HepG2 (cell line): Measurements from ENCODE around the gene NAV2. TPM values are rescaled to one million over a fixed set of nuclear protein-coding genes. Genes with fewer than 3 reads are reported as not detected.

Experiments used
- ATAC-seq: fragments of 200-7000 bp; cut with Tn5 transposase; 3 replicates; pipeline ENCODE4 v1.9.1; 2020; ENCODE audit warnings: mild to moderate bottlenecking, moderate library complexity
- BruUV-seq: library from RNA; stranded (reverse); fragments of 400-500 nt; replicated peaks from 2 replicates; lab custom pipeline; 2021; lab: Mats Ljungman, UMichigan
- CTCF ChIA-PET: fragments of 300-600 bp; formaldehyde crosslinking; extraction: SDS; loops from one replicate; lab custom pipeline; 2021; ENCODE audit warnings: low total read pairs, inconsistent platforms, low intra/inter-chr PET ratio; lab: Yijun Ruan, JAX
- POLR2A ChIA-PET: fragments of 350-600 bp; sonication (Branson Sonifier 250); formaldehyde crosslinking; loops from one replicate; lab custom pipeline; 2020; ENCODE audit warnings: antibody characterized with exemption, inconsistent platforms; lab: Yijun Ruan, JAX
- DNase-seq: peaks from one replicate; pipeline ENCODE4 v3.0.0-alpha.2; 2015; ENCODE audit warnings: low spot score
- FAIRE-seq: peaks from 3 replicates; lab custom pipeline; 2011; peaks lifted over from hg19 to GRCh38; lab: Jason Lieb, UNC
- H2AFZ ChIP-seq: one replicate; pipeline ENCODE4 v1.6.1; 2011; ENCODE audit warnings: low read length, inconsistent platforms
- H3K27ac ChIP-seq: fragments of 300-600 bp; 3 replicates; pipeline ENCODE4 v1.8.0; 2011; ENCODE audit warnings: mixed run types, mild to moderate bottlenecking, mixed read lengths, low read length, inconsistent platforms; ENCODE audit not compliant: insufficient read depth; ENCODE audit errors: extremely low read length
- H3K27me3 ChIP-seq, 2 experiments: fragments of 200-600 bp in 1 of 2; 2 replicates in 1 of 2; 3 replicates in 1 of 2; pipeline versions ENCODE4 v1.6.0 to v1.8.0; 2011; ENCODE audit warnings: low read length in 2 of 2, mild to moderate bottlenecking in 2 of 2, moderate library complexity in 2 of 2, inconsistent platforms in 1 of 2; ENCODE audit not compliant: insufficient read depth in 2 of 2, control insufficient read depth in 1 of 2
- H3K36me3 ChIP-seq, 2 experiments: fragments of 200-600 bp in 1 of 2; replicated peaks in 1 of 2; 2 replicates in 1 of 2; 3 replicates in 1 of 2; pipeline versions ENCODE4 v1.5.1 to v1.8.0; 2011; ENCODE audit warnings: low read length in 2 of 2, inconsistent platforms in 1 of 2; ENCODE audit not compliant: insufficient read depth in 2 of 2, control insufficient read depth in 1 of 2
- H3K4me1 ChIP-seq: 2 replicates; pipeline ENCODE4 v1.5.1; 2012; ENCODE audit warnings: low read length, inconsistent platforms; ENCODE audit not compliant: insufficient read depth
- H3K4me2 ChIP-seq: 2 replicates; pipeline ENCODE4 v1.6.0; 2011; ENCODE audit warnings: low read depth, low read length, inconsistent platforms
- H3K4me3 ChIP-seq, 3 experiments: fragments of 200-600 bp in 1 of 3; sonication (generic), shearing (Covaris generic) in 1 of 3; replicated peaks in 1 of 3; 2 replicates each; pipeline ENCODE4 v1.5.1; 2011 to 2016; ENCODE audit warnings: low read length in 3 of 3, inconsistent platforms in 2 of 3, low read depth in 2 of 3, mild to moderate bottlenecking in 2 of 3, control low read depth in 1 of 3, mixed read lengths in 1 of 3; ENCODE audit not compliant: insufficient read depth in 1 of 3
- H3K79me2 ChIP-seq: one replicate; pipeline ENCODE4 v1.6.1; 2011; ENCODE audit warnings: low read length, inconsistent platforms; ENCODE audit not compliant: insufficient read depth
- H3K9ac ChIP-seq: 2 replicates; pipeline ENCODE4 v1.6.0; 2011; ENCODE audit warnings: mild to moderate bottlenecking, low read depth, low read length, inconsistent platforms; ENCODE audit not compliant: insufficient read depth
- H3K9me3 ChIP-seq: 2 replicates; pipeline ENCODE4 v1.5.1; 2012; ENCODE audit warnings: mild to moderate bottlenecking, low read length
- H4K20me1 ChIP-seq: 2 replicates; pipeline ENCODE4 v1.6.0; 2011; ENCODE audit warnings: inconsistent platforms, mild to moderate bottlenecking, low read length, moderate library complexity; ENCODE audit not compliant: insufficient read depth
- GATAD2A ChIP-seq: IDR thresholded peaks from 2 replicates; pipeline ENCODE4 v1.6.1; 2016
- GLI4 ChIP-seq: sonication (generic); formaldehyde crosslinking; IDR thresholded peaks from 2 replicates; pipeline ENCODE4 v1.5.1; 2020; ENCODE audit warnings: missing genetic modification reagents, mild to moderate bottlenecking, moderate library complexity, borderline replicate concordance
- HNRNPK ChIP-seq: fragments of 200-400 bp; formaldehyde crosslinking; IDR thresholded peaks from 2 replicates; pipeline ENCODE4 v1.6.1; 2018; ENCODE audit warnings: low read length, low read depth, moderate library complexity, mild to moderate bottlenecking; ENCODE audit not compliant: poor library complexity, severe bottlenecking
- IKZF4 ChIP-seq: sonication (generic); formaldehyde crosslinking; IDR thresholded peaks from 2 replicates; pipeline ENCODE4 v1.5.1; 2020; ENCODE audit warnings: borderline replicate concordance, mild to moderate bottlenecking, low read depth, missing genetic modification reagents; ENCODE audit errors: not compliant biosample characterization
- MAFK ChIP-seq, 2 experiments: IDR thresholded peaks in 1 of 2; conservative IDR thresholded peaks in 1 of 2; 2 replicates each; pipeline ENCODE4 v1.6.1; 2011; ENCODE audit warnings: improper control_type of control experiment in 2 of 2, low read length in 2 of 2
- RAD51 ChIP-seq: fragments of 450-650 bp; IDR thresholded peaks from 2 replicates; pipeline ENCODE4 v1.6.1; 2016; ENCODE audit warnings: borderline replicate concordance
- RCOR2 ChIP-seq: IDR thresholded peaks from 2 replicates; pipeline ENCODE4 v1.6.1; 2016; ENCODE audit warnings: missing biosample characterization, missing genetic modification reagents
- TBP ChIP-seq: sonication (generic); formaldehyde crosslinking; IDR thresholded peaks from 2 replicates; pipeline ENCODE4 v1.5.0; 2020; ENCODE audit warnings: missing genetic modification reagents
- ZNF510 ChIP-seq: sonication (generic); formaldehyde crosslinking; IDR thresholded peaks from 2 replicates; pipeline ENCODE4 v1.4.0; 2020; ENCODE audit warnings: low read depth, mild to moderate bottlenecking, missing genetic modification reagents
- ZNF569 ChIP-seq: sonication (generic); formaldehyde crosslinking; IDR thresholded peaks from 2 replicates; pipeline ENCODE4 v1.5.0; 2020; ENCODE audit warnings: mild to moderate bottlenecking, missing genetic modification reagents, moderate library complexity, borderline replicate concordance
- ZNF704 ChIP-seq: sonication (generic); formaldehyde crosslinking; IDR thresholded peaks from 2 replicates; pipeline ENCODE4 v1.8.1; 2023; ENCODE audit warnings: mild to moderate bottlenecking, inconsistent platforms, moderate library complexity, missing genetic modification reagents, borderline replicate concordance
- WGBS: methylation state at CpG from one replicate; pipeline ENCODE4 v1.1.6; 2017; ENCODE audit warnings: low lambda C conversion rate; 5-methylcytosine and 5-hydroxymethylcytosine counted together
- in situ Hi-C: cut with HindIII; loops from 2 replicates; pipeline ENCODE4 v1.10.0; 2017; ENCODE audit warnings: low pct_unique_long_range_greater_than_20kb; ENCODE audit not compliant: extremely low pct_ligation_motif_present
- intact Hi-C: fragments of 100-400 bp; cut with micrococcal nuclease; formaldehyde crosslinking; loops from one replicate; pipeline ENCODE4 v1.10.0; 2022; ENCODE audit not compliant: unreplicated experiment
- polyA plus RNA-seq, 8 experiments: library from polyadenylated mRNA; depleted of rRNA in 3 of 8; stranded (reverse) in 7 of 8; unstranded in 1 of 8; fragments of >200 nt; fragmentation: Illumina TruSeq in 4 of 8; extraction: Trizol in 4 of 8; gene quantifications; 2 replicates each; pipeline versions ENCODE4 v1.2.1 to v1.2.3, GENCODE V29; 2011 to 2016; ENCODE audit warnings: low read depth in 4 of 8, missing spikeins in 1 of 8, mixed read lengths in 1 of 8; ENCODE audit not compliant: insufficient read depth in 1 of 8
- total RNA-seq, 5 experiments: library from RNA; depleted of rRNA; stranded (reverse); fragments of >200 nt; fragmentation: Illumina TruSeq; extraction: Trizol; gene quantifications; 2 replicates each; pipeline ENCODE4 v1.2.3, GENCODE V29; 2016; ENCODE audit warnings: low read depth in 1 of 5
- TF ChIP-seq, protein P1 (sequence below): sonication (generic); formaldehyde crosslinking; IDR thresholded peaks from 2 replicates; pipeline ENCODE4 v1.5.0; 2020; ENCODE audit warnings: missing genetic modification reagents
- TF ChIP-seq, protein P2 (sequence below): sonication (generic); formaldehyde crosslinking; IDR thresholded peaks from 2 replicates; pipeline ENCODE4 v1.4.0; 2020; ENCODE audit warnings: missing genetic modification reagents
- TF ChIP-seq, protein P3 (sequence below): sonication (generic); formaldehyde crosslinking; IDR thresholded peaks from 2 replicates; pipeline ENCODE4 v1.5.0; 2020; ENCODE audit warnings: mild to moderate bottlenecking, missing genetic modification reagents

The NAV2 gene
- total and polyA plus RNA-seq, 2 of the 13 experiments (the other 11 are each of a cell fraction or from before 2014, with no cell fraction given): 9.3 to 34.6 TPM

DNA sequence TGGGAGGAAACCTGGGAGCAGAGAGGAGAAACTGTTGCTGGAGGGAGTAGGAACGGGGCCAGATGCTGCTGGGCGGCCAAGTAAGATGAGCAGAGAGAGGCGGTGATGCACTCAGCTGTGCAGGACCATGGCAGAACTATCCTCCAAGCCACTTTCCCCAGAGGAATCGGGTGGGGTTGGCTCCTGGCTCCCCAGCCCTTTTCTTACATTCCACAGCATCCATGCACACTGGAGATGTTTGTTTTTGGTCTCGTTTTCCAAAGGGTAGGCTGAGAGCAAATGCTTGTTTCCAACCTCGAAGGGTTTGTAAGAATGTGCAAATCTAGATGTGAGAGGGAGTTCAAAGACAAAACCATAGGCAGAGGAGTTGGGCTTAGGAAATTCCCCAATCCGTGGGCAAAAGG is 374.5 kb downstream of the NAV2 start:
- FAIRE-seq: no peak
- in situ Hi-C loops (no loop called here), intact Hi-C loops (loop anchor here (5.0 kb wide), 1 partner anchor 65 kb away; no protein-coding TSS in a partner anchor)
- BruUV-seq: no TSS peak
- Histone ChIP-seq H3K9ac (no peak overlapping the region), H3K27ac (no peak overlapping the region), H2AFZ (no peak overlapping the region), H3K79me2 (no peaks in the 10 kb centered on the region), H3K4me1 (peaks cover 58% of the 10 kb centered on the region), H3K4me3 (no peak overlapping the region), H3K4me2 (no peak overlapping the region), H3K9me3 (no peaks in the 10 kb centered on the region), H3K36me3 (peaks cover 42 to 76% of the 10 kb centered on the region in 2 experiments), H4K20me1 (no peaks in the 10 kb centered on the region), H3K27me3 (no peaks in the 10 kb centered on the region)
- POLR2A ChIA-PET: no interaction called here
- DNase-seq: no peak
- CTCF ChIA-PET: no interaction called here
- 89% methylated on average over 7 of the region's 7 CpGs for WGBS
- ATAC-seq: no peak
- TF ChIP-seq, protein P1, sequence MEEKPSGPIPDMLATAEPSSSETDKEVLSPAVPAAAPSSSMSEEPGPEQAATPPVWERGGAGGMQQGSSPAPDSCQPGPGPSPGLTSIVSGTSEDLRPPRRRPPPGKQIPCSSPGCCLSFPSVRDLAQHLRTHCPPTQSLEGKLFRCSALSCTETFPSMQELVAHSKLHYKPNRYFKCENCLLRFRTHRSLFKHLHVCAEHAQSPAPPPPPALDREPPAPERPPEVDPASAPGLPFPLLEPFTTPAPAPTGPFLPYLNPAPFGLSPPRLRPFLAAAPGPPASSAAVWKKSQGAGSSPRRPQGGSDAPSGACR (CRISPR knock-in tag): no peak
- TF ChIP-seq RAD51 (no peak), TBP (CRISPR knock-in tag) (no peak), IKZF4 (CRISPR knock-in tag) (no peak), GATAD2A (CRISPR knock-in tag) (no peak), ZNF569 (CRISPR knock-in tag) (no peak), GLI4 (CRISPR knock-in tag) (no peak), MAFK (conservative IDR thresholded peaks at IDR 0.05 in 1 of 2, IDR thresholded peaks at IDR 0.05 in 1 of 2; ENCODE audit: low read length in 2 of 2) (no peak), HNRNPK (no peak), RCOR2 (CRISPR knock-in tag) (no peak), ZNF510 (no peak), ZNF704 (CRISPR knock-in tag) (no peak)
- TF ChIP-seq, protein P2, sequence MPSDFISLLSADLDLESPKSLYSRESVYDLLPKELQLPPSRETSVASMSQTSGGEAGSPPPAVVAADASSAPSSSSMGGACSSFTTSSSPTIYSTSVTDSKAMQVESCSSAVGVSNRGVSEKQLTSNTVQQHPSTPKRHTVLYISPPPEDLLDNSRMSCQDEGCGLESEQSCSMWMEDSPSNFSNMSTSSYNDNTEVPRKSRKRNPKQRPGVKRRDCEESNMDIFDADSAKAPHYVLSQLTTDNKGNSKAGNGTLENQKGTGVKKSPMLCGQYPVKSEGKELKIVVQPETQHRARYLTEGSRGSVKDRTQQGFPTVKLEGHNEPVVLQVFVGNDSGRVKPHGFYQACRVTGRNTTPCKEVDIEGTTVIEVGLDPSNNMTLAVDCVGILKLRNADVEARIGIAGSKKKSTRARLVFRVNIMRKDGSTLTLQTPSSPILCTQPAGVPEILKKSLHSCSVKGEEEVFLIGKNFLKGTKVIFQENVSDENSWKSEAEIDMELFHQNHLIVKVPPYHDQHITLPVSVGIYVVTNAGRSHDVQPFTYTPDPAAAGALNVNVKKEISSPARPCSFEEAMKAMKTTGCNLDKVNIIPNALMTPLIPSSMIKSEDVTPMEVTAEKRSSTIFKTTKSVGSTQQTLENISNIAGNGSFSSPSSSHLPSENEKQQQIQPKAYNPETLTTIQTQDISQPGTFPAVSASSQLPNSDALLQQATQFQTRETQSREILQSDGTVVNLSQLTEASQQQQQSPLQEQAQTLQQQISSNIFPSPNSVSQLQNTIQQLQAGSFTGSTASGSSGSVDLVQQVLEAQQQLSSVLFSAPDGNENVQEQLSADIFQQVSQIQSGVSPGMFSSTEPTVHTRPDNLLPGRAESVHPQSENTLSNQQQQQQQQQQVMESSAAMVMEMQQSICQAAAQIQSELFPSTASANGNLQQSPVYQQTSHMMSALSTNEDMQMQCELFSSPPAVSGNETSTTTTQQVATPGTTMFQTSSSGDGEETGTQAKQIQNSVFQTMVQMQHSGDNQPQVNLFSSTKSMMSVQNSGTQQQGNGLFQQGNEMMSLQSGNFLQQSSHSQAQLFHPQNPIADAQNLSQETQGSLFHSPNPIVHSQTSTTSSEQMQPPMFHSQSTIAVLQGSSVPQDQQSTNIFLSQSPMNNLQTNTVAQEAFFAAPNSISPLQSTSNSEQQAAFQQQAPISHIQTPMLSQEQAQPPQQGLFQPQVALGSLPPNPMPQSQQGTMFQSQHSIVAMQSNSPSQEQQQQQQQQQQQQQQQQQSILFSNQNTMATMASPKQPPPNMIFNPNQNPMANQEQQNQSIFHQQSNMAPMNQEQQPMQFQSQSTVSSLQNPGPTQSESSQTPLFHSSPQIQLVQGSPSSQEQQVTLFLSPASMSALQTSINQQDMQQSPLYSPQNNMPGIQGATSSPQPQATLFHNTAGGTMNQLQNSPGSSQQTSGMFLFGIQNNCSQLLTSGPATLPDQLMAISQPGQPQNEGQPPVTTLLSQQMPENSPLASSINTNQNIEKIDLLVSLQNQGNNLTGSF: no peak
- TF ChIP-seq, protein P3, sequence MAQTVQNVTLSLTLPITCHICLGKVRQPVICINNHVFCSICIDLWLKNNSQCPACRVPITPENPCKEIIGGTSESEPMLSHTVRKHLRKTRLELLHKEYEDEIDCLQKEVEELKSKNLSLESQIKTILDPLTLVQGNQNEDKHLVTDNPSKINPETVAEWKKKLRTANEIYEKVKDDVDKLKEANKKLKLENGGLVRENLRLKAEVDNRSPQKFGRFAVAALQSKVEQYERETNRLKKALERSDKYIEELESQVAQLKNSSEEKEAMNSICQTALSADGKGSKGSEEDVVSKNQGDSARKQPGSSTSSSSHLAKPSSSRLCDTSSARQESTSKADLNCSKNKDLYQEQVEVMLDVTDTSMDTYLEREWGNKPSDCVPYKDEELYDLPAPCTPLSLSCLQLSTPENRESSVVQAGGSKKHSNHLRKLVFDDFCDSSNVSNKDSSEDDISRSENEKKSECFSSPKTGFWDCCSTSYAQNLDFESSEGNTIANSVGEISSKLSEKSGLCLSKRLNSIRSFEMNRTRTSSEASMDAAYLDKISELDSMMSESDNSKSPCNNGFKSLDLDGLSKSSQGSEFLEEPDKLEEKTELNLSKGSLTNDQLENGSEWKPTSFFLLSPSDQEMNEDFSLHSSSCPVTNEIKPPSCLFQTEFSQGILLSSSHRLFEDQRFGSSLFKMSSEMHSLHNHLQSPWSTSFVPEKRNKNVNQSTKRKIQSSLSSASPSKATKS (CRISPR knock-in tag): no peak
